GM12891 (cell line): ENCODE measurements around the gene C2CD3.

Source experiments
- POLR2A ChIP-seq: IDR thresholded peaks from 2 replicates; pipeline ENCODE4 v1.6.1; 2011; ENCODE audit warnings: low read depth, low read length, control low read depth
- POLR2AphosphoS5 ChIP-seq: IDR thresholded peaks from 2 replicates; pipeline ENCODE4 v1.6.1; 2011; ENCODE audit warnings: low read depth, low read length, control low read depth

DNA sequence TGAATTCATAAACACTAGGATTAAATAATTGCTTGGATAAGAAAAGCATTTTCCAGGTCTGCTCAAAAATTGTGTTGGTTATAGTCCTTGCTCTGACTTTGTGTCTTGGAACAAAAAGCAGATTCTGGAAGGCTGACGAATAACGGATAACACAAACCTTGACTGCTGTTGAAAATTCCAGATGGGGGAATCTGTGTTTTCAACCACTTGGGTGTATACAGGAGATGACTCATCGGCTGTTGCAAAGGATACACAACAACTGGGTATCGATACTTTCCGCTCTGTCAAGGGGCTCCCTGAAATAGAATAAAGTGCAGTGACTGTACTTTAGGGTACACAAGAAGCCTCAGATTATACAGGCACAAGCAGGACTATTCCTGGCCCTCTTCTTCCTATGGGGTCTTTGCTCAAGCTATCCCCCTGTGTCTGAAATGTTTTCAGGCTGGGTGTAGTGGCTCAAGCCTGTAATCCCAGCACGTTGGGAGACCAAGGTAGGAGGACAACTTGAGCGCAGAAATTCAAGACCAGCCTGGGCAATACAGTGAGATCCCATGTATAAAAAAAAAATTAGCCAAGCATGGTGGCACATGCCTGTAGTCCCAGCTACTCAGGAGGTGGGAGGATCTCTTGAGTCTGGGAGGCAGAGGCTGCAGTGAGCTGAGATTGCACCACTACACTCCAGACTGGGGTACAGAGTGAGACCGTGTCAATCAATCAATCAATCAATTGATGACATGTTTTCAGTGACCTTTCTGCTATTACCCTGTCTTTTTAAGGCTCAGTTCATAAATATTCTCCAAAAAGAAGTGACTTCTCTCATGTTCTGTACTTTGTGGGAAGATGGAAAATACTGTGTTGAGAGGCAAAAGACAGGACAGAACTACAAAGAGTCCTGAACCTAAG is 113.3 kb downstream of the C2CD3 start:
- TF ChIP-seq POLR2A (no peak), POLR2AphosphoS5 (no peak)
